ENCODE results near the gene CGB5. TPM values are rescaled to one million over a fixed set of nuclear protein-coding genes. Genes with fewer than 3 reads are reported as not detected.
"Not testable (repeated sequence)": the region's sequence is repeated elsewhere in the genome, so short reads cannot be mapped to it uniquely, and the experiment has no call there.

Gene CGB5
- total RNA-seq, 1 experiment from 2014 or later: not detected

DNA sequence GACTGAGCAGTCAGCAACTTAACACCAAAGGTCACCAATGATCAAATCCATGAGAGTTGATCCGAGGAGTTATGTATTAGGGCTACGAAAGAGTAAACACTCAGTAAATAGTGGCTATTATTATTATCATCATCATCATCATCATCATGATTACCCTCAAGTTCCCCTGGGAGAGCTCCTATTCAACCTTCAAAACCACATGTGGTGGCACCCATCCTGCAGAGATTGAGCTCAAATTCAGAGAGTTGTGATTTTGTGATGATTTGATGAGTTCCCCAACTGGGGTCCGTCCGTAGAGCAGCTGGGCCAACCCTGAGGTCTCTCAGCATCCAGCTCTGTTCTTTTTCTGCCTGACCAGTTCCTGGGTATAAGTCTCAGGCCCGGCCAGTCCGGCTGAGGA, 18.6 kb upstream of the CGB5 start:
- H3K9me3 ChIP-seq (ENCODE audit: control insufficient read depth, insufficient read depth, low read depth, low read length); CTCF ChIA-PET; H3K4me1 ChIP-seq (ENCODE audit: control insufficient read depth, insufficient read depth, low read length); DNase-seq (ENCODE audit: low read depth, low spot score); H3K4me3 ChIP-seq (ENCODE audit: low read depth in 2 of 2, low read length in 2 of 2); in situ Hi-C loops (cut with HindIII; ENCODE audit: low pct_unique_long_range_greater_than_20kb, low sequenced_read_pairs); intact Hi-C loops (cut with micrococcal nuclease; ENCODE audit: unreplicated experiment); H3K27me3 ChIP-seq (ENCODE audit: control insufficient read depth, insufficient read depth, low read length); ATAC-seq; BruUV-seq (replicated peaks); POLR2A ChIA-PET; H3K27ac ChIP-seq (ENCODE audit: low read length); H3K36me3 ChIP-seq (ENCODE audit: control insufficient read depth, insufficient read depth, low read length): not testable (repeated sequence)

GRCh38 chr19:49025599-49025998, 18.0 kb upstream of the CGB5 start:
- in situ Hi-C loops (cut with HindIII; ENCODE audit: low pct_unique_long_range_greater_than_20kb, low sequenced_read_pairs); DNase-seq (ENCODE audit: low read depth, low spot score); H3K4me3 ChIP-seq (ENCODE audit: low read depth in 2 of 2, low read length in 2 of 2); intact Hi-C loops (cut with micrococcal nuclease; ENCODE audit: unreplicated experiment); H3K27me3 ChIP-seq (ENCODE audit: control insufficient read depth, insufficient read depth, low read length); ATAC-seq; CTCF ChIA-PET; H3K9me3 ChIP-seq (ENCODE audit: control insufficient read depth, insufficient read depth, low read depth, low read length); POLR2A ChIA-PET; H3K36me3 ChIP-seq (ENCODE audit: control insufficient read depth, insufficient read depth, low read length); H3K27ac ChIP-seq (ENCODE audit: low read length); BruUV-seq (replicated peaks); H3K4me1 ChIP-seq (ENCODE audit: control insufficient read depth, insufficient read depth, low read length): not testable (repeated sequence)

DNA sequence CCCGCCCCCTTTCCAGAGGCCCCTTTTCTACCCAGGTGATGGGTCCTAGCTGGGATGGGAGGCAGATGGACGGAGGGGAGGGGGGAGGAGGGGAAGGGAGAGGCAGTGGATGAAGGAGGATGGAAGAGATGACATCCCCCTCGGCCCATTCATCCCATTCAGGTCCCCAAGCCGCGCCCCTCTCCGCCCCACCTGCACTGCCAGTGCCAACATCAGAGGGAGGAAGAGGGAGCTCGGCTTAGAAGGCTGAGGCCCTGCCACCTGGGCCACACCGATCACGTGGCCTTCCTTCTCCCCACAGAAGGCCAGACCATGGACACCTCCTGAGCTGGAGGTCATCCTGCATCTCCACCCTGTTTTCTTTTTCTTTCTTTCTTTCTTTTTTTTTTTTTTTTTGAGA, 15.0 kb upstream of the CGB5 start:
- DNase-seq (ENCODE audit: low read depth, low spot score); POLR2A ChIA-PET; H3K27ac ChIP-seq (ENCODE audit: low read length); CTCF ChIA-PET; H3K36me3 ChIP-seq (ENCODE audit: control insufficient read depth, insufficient read depth, low read length); intact Hi-C loops (cut with micrococcal nuclease; ENCODE audit: unreplicated experiment); in situ Hi-C loops (cut with HindIII; ENCODE audit: low pct_unique_long_range_greater_than_20kb, low sequenced_read_pairs); H3K4me3 ChIP-seq (ENCODE audit: low read depth in 2 of 2, low read length in 2 of 2); H3K27me3 ChIP-seq (ENCODE audit: control insufficient read depth, insufficient read depth, low read length); ATAC-seq; H3K9me3 ChIP-seq (ENCODE audit: control insufficient read depth, insufficient read depth, low read depth, low read length); BruUV-seq (replicated peaks); H3K4me1 ChIP-seq (ENCODE audit: control insufficient read depth, insufficient read depth, low read length): not testable (repeated sequence)

- in situ Hi-C loops (cut with HindIII; ENCODE audit: low pct_unique_long_range_greater_than_20kb, low sequenced_read_pairs); H3K9me3 ChIP-seq (ENCODE audit: control insufficient read depth, insufficient read depth, low read depth, low read length); CTCF ChIA-PET; ATAC-seq; H3K27ac ChIP-seq (ENCODE audit: low read length); DNase-seq (ENCODE audit: low read depth, low spot score); POLR2A ChIA-PET; H3K4me1 ChIP-seq (ENCODE audit: control insufficient read depth, insufficient read depth, low read length); H3K27me3 ChIP-seq (ENCODE audit: control insufficient read depth, insufficient read depth, low read length); intact Hi-C loops (cut with micrococcal nuclease; ENCODE audit: unreplicated experiment); BruUV-seq (replicated peaks); H3K36me3 ChIP-seq (ENCODE audit: control insufficient read depth, insufficient read depth, low read length); H3K4me3 ChIP-seq (ENCODE audit: low read depth in 2 of 2, low read length in 2 of 2): not testable (repeated sequence)
These were observed 13.9 kb upstream of the CGB5 start for GRCh38 chr19:49029749-49030148.

DNA sequence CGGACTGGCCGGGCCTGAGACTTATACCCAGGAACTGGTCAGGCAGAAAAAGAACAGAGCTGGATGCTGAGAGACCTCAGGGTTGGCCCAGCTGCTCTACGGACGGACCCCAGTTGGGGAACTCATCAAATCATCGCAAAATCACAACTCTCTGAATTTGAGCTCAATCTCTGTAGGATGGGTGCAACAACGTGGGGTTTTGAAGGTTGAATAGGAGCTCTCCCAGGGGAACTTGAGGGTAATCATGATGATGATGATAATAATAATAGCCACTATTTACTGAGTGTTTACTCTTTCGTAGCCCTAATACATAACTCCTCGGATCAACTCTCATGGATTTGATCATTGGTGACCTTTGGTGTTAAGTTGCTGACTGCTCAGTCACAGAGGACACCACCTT, 13.3 kb upstream of the CGB5 start:
- H3K36me3 ChIP-seq (ENCODE audit: control insufficient read depth, insufficient read depth, low read length); DNase-seq (ENCODE audit: low read depth, low spot score); BruUV-seq (replicated peaks); H3K4me3 ChIP-seq (ENCODE audit: low read depth in 2 of 2, low read length in 2 of 2); ATAC-seq; H3K27ac ChIP-seq (ENCODE audit: low read length); H3K9me3 ChIP-seq (ENCODE audit: control insufficient read depth, insufficient read depth, low read depth, low read length); POLR2A ChIA-PET; in situ Hi-C loops (cut with HindIII; ENCODE audit: low pct_unique_long_range_greater_than_20kb, low sequenced_read_pairs); intact Hi-C loops (cut with micrococcal nuclease; ENCODE audit: unreplicated experiment); H3K27me3 ChIP-seq (ENCODE audit: control insufficient read depth, insufficient read depth, low read length); H3K4me1 ChIP-seq (ENCODE audit: control insufficient read depth, insufficient read depth, low read length); CTCF ChIA-PET: not testable (repeated sequence)

Measured in Panc1 (cell line).